Measurements from ENCODE around the gene MOXD1.

Gene MOXD1

GRCh38 chr6:132400883-132401617 is at the start of gene MOXD1:
MOXD1 (minus strand) TSS chr6:132401475; CDS start chr6:132401426, 49 bp downstream.
- no peak for DNase-seq (ENCODE audit: low spot score)

GRCh38 chr6:132446855-132447241 is 45.6 kb upstream of the MOXD1 start:
- no peak for DNase-seq (ENCODE audit: low spot score)

DNA sequence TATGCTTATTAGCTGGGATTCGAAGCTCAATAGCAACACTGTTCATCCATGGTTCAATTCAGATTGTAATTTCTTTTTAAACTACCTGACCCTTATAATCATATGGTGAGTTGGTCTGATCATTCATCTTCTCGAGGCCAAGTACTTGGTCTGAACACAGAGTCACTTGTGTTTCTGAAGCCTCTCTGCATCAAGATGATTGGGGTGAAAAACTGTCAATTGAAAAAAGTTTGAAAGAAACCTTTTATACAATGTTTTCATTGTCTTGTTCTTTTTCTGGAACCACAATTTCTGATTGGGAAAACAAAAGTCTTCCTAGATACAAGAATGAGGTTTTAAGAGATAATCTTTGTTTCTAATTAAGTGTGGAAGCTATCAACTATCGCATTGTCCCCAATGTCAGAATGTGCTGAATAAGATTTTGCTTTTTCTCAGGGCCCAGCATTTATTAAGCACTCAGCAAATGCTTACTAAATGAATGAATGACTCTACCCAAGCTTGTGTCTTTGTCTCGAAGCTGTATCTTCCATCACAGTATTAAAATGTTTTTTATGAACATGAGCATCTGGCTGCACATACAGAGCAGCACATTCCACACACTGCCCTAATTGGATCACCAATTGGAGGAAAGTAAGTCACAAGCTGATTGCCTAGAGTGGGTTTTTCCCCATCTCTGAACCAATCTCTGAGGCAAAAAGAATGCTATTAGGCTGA is 45.0 kb upstream of the MOXD1 start:
- no peak for DNase-seq (ENCODE audit: low spot score)

DNA sequence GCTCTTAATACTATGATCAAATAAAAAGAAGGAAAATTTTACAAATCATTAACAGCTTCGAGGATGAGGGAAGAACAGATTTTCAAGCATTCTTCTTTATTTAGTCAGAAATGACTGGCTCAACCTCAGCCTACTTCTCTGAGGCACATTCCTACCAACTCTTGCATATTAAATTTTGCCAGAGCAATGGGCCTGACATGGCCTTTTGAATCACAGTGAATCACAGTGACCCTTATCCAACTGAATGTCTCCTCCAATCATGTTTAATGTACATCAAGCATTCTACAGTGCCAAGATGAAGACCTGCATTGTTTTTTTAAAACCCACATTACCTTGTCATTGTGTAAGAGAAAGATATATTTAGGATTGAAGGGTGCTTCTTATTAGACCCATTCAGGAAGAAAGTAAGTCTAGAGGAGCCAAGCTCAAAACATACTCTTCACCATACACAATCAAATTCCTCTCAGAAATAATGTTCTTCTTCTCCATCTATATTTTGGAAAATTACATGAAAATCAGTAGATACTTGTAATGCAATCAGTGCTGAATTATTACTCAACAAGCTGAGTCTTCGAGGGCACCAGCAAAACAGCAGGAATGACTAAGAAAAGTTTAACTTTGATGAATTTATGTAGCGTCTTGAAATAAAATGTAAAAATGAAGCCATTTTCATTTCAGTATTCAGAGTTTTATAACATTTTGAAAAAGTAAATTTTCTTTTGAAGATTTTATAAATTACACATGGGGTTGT is 44.1 kb upstream of the MOXD1 start:
- DNase-seq (ENCODE audit: low spot score): no peak

- DNase-seq (ENCODE audit: low spot score): no peak
These were observed 41.9 kb upstream of the MOXD1 start for GRCh38 chr6:132443206-132443605.

- DNase-seq (ENCODE audit: low spot score): no peak
These were observed 28.8 kb upstream of the MOXD1 start for GRCh38 chr6:132430110-132430509.

- no peak for DNase-seq (ENCODE audit: low spot score)
These were observed 23.9 kb upstream of the MOXD1 start for GRCh38 chr6:132425176-132425575.

- DNase-seq (ENCODE audit: low spot score): no peak
These were observed 22.6 kb upstream of the MOXD1 start for GRCh38 chr6:132423839-132424238.

GRCh38 chr6:132418235-132418965 is 17.1 kb upstream of the MOXD1 start:
- DNase-seq (ENCODE audit: low spot score): no peak

GRCh38 chr6:132414761-132415160 is 13.5 kb upstream of the MOXD1 start:
- no peak for DNase-seq (ENCODE audit: low spot score)

GRCh38 chr6:132414322-132414721 is 13.0 kb upstream of the MOXD1 start:
- DNase-seq (ENCODE audit: low spot score): no peak

GRCh38 chr6:132413499-132413802 is 12.2 kb upstream of the MOXD1 start:
- DNase-seq (ENCODE audit: low spot score): no peak

DNA sequence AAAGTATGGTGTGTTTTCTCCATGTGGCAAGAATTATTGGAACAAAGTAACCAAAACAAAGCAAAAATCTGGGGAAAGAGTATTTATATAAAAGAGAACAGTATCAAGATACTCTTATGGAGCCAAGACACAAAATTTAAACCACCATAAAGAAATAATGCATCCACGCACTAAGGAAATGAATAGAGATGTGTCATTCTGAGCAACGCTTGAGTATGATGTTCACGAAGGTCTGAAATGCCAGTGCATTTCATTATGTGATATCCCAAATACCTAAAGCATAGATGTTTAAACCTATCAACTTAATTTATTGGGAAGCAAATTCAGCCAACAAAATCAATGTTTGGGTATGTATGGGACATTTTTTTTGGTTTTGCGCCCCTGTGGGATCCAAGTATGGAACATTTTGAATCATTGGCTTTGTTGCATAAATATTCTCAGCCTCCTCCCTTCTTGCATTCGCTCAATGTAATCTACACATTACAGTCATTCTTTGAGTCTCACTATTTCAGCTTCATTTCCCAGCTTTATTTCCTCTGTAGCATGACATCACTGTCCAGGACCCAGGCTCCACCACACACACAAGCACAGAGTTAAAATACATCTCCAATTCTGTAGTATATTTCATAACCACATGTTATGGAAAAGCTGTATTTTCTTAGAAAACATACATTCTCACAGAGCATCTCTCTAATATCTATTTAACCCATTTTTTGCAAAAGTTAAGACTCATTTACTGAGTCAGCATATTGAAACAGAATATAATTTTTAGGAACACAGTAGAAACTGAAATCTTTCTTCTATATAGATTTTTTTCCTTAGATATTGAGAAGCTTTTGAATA is 11.6 kb upstream of the MOXD1 start:
- DNase-seq (ENCODE audit: low spot score): no peak

DNA sequence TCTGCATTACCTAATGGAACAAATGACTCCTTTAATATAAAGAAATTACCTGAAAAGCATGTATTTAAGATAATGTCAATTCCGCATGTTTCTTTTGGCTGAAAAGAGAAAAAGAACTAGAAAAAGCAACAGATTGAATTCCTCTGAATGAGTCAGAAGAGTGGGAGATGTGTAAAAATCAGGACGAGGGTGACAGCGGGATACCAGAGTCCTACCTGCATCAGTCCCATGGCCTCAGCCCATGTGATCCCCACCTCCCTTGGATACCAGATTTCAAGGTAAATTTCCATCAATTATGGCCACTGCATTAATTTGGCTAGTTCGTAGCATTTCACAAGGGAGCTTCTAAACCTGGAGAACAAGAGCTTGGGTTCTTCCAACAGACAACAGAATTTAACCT is 10.0 kb upstream of the MOXD1 start:
- DNase-seq (ENCODE audit: low spot score): no peak

DNA sequence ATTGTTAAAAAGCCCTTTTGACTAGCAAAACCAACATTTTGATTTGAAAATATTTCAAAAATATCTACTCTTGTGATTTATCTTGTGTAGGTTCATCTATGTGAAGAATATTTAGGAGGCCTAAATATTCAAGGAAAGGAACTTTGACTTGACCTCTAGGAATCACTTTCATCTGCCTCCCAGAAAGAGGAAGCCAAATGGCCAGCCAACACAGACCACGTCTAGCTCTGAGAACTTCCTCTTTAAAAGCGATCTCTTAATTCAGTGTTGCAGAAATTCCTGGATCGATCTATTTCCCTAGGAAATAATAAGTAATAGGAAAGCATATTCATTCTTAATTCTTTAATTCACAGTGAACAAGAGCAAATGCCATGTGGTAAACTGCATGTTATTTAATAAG is 9.6 kb upstream of the MOXD1 start:
- DNase-seq (ENCODE audit: low spot score): no peak

GRCh38 chr6:132405143-132405915 is 4.1 kb upstream of the MOXD1 start:
- DNase-seq (ENCODE audit: low spot score): no peak

- DNase-seq (ENCODE audit: low spot score): no peak
These were observed 3.5 kb upstream of the MOXD1 start for GRCh38 chr6:132404736-132405135.

DNA sequence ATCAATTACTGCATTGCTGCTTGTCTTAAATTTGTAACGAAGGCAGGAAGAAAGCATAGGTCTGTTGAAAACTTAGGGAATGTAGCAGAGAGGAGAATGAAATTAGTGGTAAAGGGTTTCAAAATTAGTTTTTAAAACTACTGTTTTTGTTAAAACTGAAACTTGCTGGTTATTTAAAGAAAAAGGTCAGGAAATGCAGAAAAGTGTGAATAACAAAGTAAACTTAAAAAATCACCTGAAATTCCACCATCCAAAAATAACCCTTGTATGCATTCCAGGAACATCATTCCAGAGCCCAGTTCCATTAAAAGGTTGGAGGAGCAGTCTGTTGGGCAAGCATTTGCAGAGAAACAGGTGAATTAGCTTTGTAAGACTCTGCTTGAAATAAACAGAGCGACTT is 3.1 kb upstream of the MOXD1 start:
- DNase-seq (ENCODE audit: low spot score): no peak

GRCh38 chr6:132401618-132402285 is 477 bp upstream of the MOXD1 start:
- no peak for DNase-seq (ENCODE audit: low spot score)

GRCh38 chr6:132400555-132400882 is 756 bp downstream of the MOXD1 start:
- no peak for DNase-seq (ENCODE audit: low spot score)

Data from cerebellar cortex (tissue), 1 donor.